Astrocyte of the hippocampus (primary cell): Measurements from ENCODE around the gene GLE1.

Source experiments
- DNase-seq: peaks from one replicate; pipeline ENCODE4 v3.0.0; 2011; ENCODE audit warnings: low read depth, low spot score

GLE1 gene, protein sequence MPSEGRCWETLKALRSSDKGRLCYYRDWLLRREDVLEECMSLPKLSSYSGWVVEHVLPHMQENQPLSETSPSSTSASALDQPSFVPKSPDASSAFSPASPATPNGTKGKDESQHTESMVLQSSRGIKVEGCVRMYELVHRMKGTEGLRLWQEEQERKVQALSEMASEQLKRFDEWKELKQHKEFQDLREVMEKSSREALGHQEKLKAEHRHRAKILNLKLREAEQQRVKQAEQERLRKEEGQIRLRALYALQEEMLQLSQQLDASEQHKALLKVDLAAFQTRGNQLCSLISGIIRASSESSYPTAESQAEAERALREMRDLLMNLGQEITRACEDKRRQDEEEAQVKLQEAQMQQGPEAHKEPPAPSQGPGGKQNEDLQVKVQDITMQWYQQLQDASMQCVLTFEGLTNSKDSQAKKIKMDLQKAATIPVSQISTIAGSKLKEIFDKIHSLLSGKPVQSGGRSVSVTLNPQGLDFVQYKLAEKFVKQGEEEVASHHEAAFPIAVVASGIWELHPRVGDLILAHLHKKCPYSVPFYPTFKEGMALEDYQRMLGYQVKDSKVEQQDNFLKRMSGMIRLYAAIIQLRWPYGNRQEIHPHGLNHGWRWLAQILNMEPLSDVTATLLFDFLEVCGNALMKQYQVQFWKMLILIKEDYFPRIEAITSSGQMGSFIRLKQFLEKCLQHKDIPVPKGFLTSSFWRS

DNA sequence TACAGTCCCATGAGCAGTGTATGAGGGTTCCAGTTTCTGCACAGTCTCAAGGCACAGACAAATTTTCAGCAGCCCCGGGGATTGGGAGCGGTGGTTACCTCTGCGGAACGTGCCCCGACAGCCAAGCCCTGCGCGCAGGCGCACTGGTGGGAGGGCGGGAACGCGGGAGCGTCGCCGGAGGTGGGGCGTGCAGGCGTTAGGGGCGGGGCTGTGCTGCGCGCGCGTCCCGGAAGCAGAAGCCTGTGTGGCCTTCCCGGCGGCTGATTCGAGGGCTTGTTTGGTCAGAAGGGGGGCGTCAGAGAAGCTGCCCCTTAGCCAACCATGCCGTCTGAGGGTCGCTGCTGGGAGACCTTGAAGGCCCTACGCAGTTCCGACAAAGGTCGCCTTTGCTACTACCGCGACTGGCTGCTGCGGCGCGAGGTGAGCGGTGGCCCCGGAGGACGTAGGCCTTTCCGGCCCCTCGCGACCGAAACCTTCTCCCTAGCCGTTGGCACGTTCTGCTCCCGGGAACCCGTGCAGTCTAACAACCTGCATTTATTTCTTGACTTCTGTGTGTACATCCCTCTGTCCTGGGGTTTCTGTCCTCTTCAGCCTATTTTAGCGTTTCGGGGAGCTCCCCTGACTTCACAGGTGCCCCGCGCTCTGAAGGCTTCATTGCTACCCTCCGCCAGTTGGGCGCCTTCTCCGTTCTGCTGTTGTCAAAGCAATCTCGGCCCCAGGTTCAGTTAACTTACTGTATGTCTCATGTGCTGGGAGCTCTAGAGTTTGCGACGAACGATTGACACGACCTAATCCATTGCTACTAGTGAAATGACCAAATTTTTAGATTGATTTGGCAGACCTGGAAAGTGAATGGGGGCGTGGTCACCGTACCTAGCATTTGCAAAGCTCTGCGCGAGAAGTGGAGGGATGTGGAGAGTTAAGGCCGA is at the start of gene GLE1:
Gene GLE1 (plus strand): TSS at position 235 of the 929 bp plus-strand sequence. CDS start 87 bp downstream, at position 322.
- peak; percentile 98 for DNase-seq

DNA sequence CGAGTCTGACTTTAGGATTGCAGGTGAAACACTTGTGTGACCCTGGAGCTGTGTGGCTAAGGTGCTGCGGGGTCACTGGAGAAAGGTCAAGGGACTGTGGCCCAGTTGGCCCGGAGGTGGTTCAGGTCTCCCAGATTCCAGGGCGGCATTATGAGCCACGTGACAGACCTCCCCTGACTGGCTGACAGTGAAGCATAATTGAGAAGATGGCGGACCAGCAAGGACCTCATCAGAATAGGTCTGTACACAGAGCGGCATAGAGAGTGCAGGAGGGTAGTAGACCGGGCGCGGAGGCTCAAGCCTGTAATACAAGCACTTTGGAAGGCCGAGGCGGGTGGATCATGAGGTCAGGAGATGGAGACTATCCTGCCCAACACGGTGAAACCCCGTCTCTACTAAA is 49.5 kb upstream of the GLE1 start:
- no peak for DNase-seq

DNA sequence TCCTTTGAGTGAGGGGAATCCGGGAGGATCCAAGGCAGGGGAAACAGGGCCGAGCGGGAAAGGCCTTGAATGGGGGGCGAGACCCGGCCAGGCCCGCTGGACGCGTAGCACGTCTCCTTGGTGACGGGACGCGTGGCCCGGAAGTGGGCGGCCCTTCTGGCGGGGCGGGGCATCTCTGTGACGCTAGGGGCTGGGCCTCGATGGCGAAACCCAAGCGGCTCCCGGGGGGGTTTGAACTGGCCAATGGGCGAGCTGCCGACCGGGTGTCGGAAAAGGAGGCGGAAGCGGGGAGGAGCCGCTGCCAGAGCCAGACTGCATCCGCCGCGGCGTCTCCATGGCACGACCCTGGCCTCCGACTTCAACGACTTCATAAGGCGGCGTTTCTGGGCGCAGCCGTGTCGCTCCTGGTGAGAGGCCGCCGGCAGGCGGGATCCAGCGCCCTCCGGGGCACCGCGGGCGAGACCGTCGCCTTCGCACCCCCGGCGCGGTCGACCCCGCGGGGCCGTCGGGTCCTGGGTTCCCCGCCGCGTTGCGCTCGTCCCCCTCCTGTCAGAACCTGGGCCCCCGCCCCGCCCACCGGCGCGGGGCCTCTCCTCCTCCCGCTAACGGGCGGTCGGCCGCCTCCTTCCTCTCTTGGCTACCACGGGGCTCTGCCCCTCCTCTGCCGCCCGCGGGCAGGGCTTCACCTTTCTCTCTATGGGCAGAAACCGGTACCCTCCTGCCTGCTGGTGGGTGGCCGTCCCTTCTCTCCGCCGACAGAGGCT is 48.5 kb upstream of the GLE1 start, which contains the start of gene ODF2:
Gene ODF2 (plus strand): TSS at position 158 of the 764 bp plus-strand sequence. CDS start 86 bp downstream, at position 244.
- DNase-seq = peak; percentile 99

DNA sequence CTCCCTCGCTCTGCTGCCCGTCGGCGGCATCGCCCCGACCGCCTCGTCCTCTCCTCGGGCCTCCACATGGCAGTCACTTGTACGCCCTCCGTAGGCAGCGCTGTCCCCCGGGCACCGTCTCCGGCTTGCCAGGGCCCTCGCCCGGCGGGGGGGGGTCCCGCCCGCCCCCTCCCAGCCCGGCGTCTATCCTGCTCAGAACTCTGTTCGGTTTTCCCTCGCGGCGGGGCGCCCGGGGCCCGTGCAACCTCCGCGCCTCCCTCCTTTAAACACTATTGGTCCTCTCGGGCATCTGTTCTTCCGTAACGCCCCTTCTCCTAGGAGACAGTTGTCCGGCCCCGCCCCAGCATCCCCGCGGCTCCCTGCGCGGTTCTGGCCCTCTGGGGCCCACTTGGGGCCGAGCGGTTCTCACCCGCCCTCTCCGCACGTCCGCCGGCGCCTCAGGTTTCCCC is 47.9 kb upstream of the GLE1 start:
- DNase-seq = peak; percentile 79

DNA sequence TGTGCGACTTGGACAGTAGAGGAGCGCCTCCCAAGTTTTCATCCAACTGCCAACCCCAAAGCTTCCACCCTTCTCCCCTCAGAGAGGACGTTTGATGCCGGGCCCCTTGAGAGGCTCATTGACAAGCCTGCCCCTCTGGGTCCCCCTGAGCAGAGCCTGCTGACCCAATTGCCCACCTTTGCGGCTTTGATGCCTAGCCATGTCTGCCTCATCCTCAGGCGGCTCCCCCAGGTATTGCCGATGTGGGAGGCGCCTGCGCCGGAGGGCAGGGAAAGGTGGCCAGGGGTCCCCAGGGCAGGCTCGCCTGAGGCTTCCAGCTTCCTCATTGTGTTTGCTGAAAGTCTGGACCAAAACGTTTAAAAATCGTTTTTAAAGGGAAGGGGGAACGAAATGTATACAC is 47.3 kb upstream of the GLE1 start:
- DNase-seq = no peak

DNA sequence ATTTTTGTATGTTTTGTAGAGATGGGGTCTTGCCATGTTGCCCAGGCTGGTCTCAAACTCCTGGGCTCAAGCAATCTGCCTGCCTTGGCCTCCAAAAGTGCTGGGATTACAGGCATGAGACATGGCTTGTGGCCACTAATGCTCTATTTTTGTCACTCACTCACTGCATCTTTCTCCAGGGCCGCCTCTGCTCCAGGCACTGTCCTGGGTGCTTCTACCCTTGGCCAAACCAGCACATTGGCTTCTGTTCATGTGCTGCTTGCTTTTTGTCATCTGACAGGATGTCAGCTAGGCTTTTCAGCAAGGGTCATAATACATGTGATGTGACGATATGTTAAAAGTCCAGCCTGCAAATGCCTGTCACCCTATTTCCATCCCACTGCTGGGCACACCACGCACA is 45.5 kb upstream of the GLE1 start:
- DNase-seq = no peak

DNA sequence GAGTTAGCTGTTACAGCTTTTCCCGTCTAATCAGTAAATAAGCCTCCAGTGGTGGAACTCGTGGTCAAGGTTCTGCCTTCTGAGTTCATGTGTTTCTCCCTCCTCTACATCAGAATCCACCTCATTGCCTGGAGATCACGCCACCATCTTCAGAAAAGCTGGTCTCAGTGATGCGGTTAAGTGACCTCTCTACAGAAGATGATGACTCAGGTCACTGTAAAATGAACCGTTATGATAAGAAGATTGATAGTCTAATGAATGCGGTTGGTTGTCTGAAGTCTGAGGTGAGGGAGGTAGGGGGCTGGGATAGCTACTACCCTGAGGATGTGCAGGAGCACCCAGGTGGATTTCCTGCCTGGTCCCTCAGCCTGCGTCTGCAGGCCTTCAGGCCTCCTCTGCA is 35.4 kb upstream of the GLE1 start:
- DNase-seq = no peak

DNA sequence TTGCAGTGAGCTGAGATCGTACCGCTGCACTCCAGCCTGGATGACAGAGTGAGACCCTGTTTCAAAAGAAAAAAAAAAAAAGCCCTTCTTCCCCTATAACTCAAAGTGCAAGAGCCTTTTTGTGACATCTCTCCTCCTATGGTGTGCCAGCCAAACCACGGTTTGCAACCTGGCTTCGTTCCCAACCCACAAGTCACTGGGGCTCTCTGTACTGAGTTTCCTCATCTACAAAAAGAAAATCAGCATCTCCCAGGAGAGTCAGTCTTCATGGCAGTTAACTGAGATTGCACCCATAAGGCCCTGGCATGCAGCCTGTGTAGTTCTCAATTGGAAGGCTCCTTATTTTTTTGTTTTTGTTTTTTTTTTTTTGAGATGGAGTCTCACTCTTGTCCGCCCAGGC is 34.0 kb upstream of the GLE1 start:
- peak; percentile 85 for DNase-seq

DNA sequence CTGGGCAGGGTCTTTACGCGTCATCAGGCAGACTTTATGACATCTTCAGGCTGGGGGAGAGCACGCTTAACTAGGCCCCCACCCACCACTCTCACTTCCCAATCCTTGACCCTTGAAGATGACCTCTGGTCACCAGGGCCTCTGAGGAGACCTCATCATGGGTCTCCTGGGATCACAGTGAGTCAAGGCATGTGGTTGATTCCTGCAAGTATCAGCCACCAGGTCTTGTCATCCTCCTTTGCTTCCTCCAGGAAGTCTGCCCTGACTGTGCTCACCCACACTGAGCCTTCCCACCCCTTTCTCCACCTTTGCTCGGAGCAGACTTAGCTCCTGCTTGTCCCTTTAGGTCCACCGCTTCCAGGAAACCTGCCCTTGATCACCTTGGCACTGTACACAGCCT is 31.4 kb upstream of the GLE1 start:
- no peak for DNase-seq

DNA sequence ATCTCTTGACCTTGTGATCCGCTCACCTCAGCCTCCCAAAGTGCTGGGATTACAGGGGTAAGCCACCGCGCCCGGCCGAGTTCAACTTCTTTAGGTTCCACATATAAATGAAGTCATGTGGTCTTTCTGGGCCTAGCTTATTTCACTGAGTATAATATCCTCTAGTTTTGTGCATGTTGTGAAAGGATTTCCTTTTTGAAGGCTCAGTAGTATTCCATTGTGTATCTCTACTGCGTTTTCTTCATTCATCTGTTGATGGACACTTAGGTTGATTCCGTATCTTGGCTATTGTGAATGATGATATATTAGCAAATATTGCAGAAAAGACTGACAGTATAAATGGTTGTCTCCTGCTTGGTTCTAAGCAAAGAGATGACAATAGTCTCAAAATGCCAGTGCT is 28.7 kb upstream of the GLE1 start:
- DNase-seq = no peak

DNA sequence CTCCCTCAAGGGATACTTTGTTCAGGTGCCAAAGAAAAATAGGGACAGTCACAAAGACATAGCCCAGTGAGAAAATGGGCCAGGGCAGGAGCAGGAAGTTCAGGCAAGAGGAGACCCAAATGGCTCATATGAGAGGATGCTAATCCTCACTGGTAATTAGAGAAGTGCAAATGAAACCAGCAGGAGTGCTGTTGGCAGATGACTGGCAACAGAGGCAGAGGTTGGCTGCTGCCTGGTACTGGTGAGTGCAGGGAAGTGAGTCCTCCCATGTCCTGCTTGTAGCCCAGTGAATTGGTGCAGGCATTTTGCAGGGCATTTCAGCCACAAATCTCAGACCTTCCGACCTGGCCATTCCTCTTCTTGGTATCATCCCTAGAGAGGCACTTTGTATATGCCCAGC is 25.3 kb upstream of the GLE1 start:
- DNase-seq = no peak

DNA sequence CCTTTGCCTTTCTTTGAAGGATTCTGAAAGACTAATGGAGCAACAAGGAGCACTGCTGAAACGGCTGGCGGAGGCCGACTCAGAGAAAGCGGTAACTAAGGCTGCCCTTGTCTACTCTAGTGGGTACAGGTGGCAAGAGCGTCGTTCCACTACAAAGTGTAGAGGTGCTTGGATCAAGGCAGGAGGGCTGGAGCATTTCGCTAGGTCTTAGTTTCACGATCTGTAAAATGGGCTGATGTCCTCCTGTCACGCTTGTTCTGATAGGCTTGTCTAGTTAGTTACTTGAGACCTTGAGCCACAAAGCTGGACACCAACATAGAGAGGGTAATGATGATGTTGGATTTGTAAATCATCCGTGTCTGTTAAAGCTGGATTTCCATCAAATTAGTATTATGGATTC is 23.0 kb upstream of the GLE1 start:
- no peak for DNase-seq

DNA sequence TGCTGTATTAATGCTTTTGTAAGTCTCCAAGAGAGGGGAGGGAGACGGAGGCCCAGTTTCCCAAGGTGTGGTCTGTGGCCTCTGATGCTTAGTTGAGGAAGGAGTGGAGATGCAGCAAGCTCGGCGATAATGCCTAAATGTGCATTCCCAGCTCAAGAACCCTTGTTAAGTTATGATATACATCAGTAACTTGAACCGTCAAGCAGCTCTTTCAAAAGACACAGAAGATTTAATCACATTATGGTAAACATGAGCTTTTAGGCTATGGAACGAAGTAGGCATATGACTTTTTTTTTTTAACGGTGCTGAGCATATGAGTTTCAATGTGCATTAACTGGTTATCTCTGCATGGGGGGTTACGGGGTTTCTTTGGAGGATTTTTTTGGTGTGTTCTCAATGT is 22.3 kb upstream of the GLE1 start:
- DNase-seq = no peak

DNA sequence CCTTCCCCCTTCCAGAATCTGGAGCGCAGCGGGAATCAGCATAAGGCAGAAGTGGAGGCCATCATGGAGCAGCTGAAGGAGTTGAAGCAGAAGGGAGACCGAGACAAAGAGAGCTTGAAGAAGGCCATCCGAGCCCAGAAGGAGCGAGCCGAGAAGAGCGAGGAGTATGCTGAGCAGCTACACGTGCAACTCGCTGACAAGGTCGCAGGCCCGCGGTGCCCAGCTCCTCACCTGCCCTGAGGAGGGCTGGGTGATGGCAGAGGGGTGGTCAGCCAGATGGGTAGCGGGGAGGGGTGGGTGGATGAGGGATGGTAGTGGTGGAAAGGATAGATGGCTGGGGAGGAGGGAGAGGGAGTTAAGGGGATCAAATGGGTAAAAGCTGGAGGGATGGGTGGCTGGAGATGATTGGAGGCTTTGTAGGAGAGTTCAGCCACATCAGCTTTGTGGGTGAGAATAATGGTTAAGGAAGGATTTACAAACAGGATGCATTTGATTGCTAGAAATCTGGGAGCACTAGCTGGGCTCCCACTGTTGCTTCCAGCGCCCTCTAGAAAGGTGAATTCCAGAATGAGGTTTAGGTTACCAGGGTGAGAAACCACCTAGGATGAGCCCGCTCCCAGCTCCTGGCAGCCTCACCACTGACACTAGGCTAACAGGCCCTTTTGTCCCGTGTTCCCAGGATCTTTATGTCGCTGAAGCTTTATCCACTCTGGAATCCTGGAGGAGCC is 19.7 kb upstream of the GLE1 start:
- DNase-seq = no peak

DNA sequence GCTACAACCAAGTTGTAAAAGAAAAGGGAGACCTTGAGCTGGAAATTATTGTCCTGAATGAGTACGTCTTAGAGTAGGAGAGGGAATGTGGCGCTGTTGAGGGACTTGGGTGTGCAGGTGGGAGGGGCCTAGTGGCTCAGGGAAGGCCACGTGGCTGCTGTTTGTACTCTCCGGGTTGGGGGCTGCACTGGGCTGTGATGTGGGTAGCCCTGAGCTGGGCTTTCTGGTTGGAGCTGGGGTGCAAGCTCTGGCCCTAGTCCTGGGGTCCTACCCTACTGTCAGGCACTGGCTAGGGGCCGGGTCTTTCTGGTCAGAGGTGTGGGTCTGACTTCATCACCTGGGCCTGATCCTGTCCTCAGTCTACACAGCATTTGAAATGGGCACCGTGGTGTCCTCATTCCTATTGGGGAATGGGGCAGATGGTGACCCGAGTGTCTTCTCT is 19.1 kb upstream of the GLE1 start:
- no peak for DNase-seq

DNA sequence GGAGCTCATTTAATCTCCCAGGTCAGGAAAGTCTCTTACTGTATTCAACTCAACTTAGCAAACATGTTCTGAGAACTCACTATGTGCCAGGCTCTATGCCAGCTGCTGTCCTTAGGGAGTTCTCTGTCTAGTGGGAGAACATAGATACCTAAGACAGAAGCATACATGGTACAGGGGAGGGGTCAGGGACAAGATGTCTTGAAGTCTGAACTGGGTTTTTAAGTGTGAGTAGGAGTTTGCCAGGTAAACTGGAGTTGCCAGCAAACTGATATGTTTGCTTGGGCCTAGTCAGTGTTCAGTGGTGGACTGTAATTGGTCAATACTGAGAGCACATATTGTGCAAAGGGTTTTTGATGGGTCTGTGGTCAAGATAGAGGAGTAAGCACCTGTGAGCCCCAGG is 18.3 kb upstream of the GLE1 start:
- no peak for DNase-seq

DNA sequence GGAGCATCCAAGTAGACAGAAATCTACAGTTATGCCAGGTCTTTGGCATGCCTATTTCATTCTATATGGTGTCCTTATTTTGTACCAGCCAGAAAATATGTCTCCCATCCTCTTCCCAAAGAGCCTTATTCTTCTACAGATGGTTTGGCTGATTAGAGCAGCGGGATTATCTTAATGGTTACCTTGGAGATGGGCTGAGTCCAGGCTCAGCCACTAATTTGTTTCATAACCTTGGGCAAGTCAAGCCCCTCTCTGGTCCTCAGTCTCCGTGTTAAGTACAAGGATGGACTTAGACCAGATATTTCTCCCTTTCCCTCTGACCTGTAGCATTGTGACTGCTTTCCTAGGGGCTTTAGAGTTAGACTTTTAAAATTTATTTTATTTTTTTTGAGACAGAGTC is 11.1 kb upstream of the GLE1 start:
- DNase-seq = no peak

DNA sequence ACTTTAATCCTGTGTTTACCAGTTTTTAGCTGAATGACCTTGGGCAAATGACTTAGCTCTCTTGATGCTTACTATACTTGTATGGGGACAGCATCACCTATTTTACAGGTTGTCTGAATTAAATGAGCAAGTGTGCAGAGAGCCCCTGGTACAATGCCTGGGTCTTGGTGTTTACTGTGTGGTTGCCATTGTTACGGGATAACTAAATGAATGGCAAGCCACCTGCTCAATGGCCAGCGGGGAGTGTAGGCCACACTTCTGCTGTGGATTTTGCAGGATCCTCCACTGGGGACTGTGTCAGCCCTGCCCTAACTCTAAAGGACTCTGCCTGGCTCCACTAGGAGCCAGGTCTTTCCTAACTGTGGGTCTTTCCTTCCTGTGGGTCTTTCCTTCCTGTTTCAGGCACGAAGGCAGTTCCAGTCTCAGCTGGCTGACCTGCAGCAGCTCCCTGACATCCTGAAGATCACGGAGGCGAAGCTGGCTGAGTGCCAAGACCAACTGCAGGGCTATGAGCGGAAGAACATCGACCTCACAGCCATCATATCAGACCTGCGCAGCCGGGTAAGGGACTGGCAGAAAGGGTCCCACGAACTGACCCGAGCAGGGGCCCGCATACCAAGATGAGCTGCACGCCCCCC is 10.3 kb upstream of the GLE1 start:
- no peak for DNase-seq

DNA sequence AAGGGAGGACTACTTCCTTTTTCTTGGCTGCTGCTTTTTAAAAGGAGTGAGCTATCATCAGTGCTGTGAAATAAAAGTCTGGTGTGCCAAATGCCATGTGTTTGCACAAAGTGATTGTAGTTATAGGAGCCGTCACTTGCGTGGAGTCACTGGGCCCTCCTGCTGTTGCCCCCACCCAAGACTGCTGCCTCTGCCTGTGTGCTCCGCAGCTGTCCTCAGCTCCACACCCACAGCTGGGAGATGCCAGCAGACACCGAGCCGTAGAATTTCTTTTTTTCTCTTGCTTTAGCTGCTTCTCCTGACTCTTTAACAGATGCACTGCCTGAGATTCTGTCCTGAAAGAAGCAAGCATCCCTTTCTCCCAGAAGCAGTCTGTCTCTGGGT is 9.8 kb upstream of the GLE1 start:
- DNase-seq = no peak

DNA sequence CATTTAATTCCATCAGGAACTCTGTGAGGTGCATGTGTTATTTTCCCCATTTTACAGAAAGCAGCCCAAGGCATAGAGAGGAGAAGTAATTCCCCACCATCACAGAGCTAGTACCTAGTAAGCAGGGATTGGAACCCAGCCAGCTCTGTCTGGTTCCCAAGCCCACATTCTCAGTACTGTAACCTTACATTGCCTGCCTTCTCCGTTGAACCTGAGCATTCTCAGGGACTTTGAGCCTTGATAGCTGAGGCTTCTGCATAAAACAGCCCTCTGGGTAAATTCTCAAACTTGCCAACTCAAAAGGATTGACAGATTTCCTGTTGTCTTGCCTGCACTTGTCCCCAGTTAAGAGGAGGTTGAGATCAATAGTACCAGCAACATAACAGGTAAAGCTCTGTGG is 9.2 kb upstream of the GLE1 start:
- DNase-seq = no peak
